GM12878 (cell line): ENCODE data around the gene TGFBR1. TPM values are rescaled to one million over a fixed set of nuclear protein-coding genes. Genes with fewer than 3 reads are reported as not detected.

Source experiments
- ATAC-seq: fragments of 200-7000 bp; cut with Tn5 transposase; 3 replicates; pipeline ENCODE4 v1.9.1; 2020; ENCODE audit warnings: mild to moderate bottlenecking, moderate library complexity
- BruUV-seq: library from RNA; stranded (reverse); fragments of 400-500 nt; replicated peaks from 2 replicates; lab custom pipeline; 2021; lab: Mats Ljungman, UMichigan
- CTCF ChIA-PET: fragments of 300-600 bp; sonication (Branson Sonifier 250); formaldehyde crosslinking; extraction: SDS; loops from one replicate; lab custom pipeline; 2021; ENCODE audit warnings: inconsistent platforms; lab: Yijun Ruan, JAX
- POLR2A ChIA-PET: fragments of 350-600 bp; formaldehyde crosslinking; extraction: SDS; loops from one replicate; lab custom pipeline; 2021; ENCODE audit warnings: inconsistent platforms; lab: Charles Lee
- RAD21 ChIA-PET: fragments of 300-600 bp; sonication (Branson Sonifier 250); formaldehyde crosslinking; loops from one replicate; lab custom pipeline; 2023; ENCODE audit warnings: antibody characterized with exemption; ENCODE audit not compliant: unreplicated experiment; lab: Charles Lee
- SMC1A ChIA-PET: fragments of 300-600 bp; sonication (Branson Sonifier 250); formaldehyde crosslinking; loops from one replicate; lab custom pipeline; 2023; ENCODE audit not compliant: unreplicated experiment, uncharacterized antibody; lab: Charles Lee
- DNase-seq: peaks from one replicate; pipeline ENCODE4 v3.0.0-alpha.2; 2011; ENCODE audit warnings: low read depth, low spot score
- FAIRE-seq: peaks from 3 replicates; lab custom pipeline; 2011; peaks lifted over from hg19 to GRCh38; lab: Jason Lieb, UNC
- H2AFZ ChIP-seq: 2 replicates; pipeline ENCODE4 v1.6.0; 2011; ENCODE audit warnings: low read depth, low read length, control low read depth; ENCODE audit not compliant: control insufficient read depth
- H3K27ac ChIP-seq: 2 replicates; pipeline ENCODE4 v1.5.1; 2011; ENCODE audit warnings: control low read depth; ENCODE audit not compliant: control insufficient read depth, insufficient read depth
- H3K27me3 ChIP-seq, 2 experiments: replicated peaks in 1 of 2; 2 replicates each; pipeline versions ENCODE4 v1.6.0 to v1.6.1; 2011; ENCODE audit warnings: low read length in 1 of 2; ENCODE audit not compliant: control insufficient read depth in 2 of 2, insufficient read depth in 2 of 2
- H3K36me3 ChIP-seq, 2 experiments: 2 replicates each; pipeline ENCODE4 v1.5.1; 2011; ENCODE audit warnings: low read length in 1 of 2; ENCODE audit not compliant: control insufficient read depth in 2 of 2, insufficient read depth in 2 of 2
- H3K4me1 ChIP-seq: 2 replicates; pipeline ENCODE4 v1.6.1; 2011; ENCODE audit warnings: mild to moderate bottlenecking, low read length, moderate library complexity, mixed read lengths; ENCODE audit not compliant: control insufficient read depth, insufficient read depth
- H3K4me2 ChIP-seq: 2 replicates; pipeline ENCODE4 v1.6.0; 2011; ENCODE audit warnings: control low read depth; ENCODE audit not compliant: control insufficient read depth, insufficient read depth
- H3K4me3 ChIP-seq: fragments of 200-600 bp; sonication (generic); 2 replicates; pipeline ENCODE4 v1.5.1; 2016
- H3K79me2 ChIP-seq: 2 replicates; pipeline ENCODE4 v1.6.0; 2011; ENCODE audit warnings: low read length; ENCODE audit not compliant: control insufficient read depth, insufficient read depth
- H3K9ac ChIP-seq: 2 replicates; pipeline ENCODE4 v1.8.0; 2011; ENCODE audit warnings: low read length, control low read depth, mixed read lengths; ENCODE audit not compliant: control insufficient read depth, insufficient read depth
- H3K9me3 ChIP-seq: replicated peaks from 3 replicates; pipeline ENCODE4 v1.5.1; 2011; ENCODE audit warnings: mild to moderate bottlenecking, low read length; ENCODE audit not compliant: control insufficient read depth, insufficient read depth
- H4K20me1 ChIP-seq: 2 replicates; pipeline ENCODE4 v1.6.0; 2011; ENCODE audit not compliant: control insufficient read depth, insufficient read depth
- ATF7 ChIP-seq: fragments of 450-650 bp; IDR thresholded peaks from 2 replicates; pipeline ENCODE4 v1.6.1; 2016; ENCODE audit warnings: low read depth, mild to moderate bottlenecking
- BHLHE40 ChIP-seq, 2 experiments: fragments of 450-650 bp in 1 of 2; IDR thresholded peaks; 2 replicates each; pipeline ENCODE4 v1.6.1; 2011 to 2017; ENCODE audit warnings: low read depth in 2 of 2, borderline replicate concordance in 1 of 2, improper control_type of control experiment in 1 of 2, low read length in 1 of 2, mild to moderate bottlenecking in 1 of 2
- CBFB ChIP-seq: IDR thresholded peaks from 2 replicates; pipeline ENCODE4 v1.6.1; 2016; ENCODE audit warnings: antibody characterized with exemption, low read depth
- CEBPB ChIP-seq, 2 experiments: fragments of 150-350 bp in 1 of 2; IDR thresholded peaks; 2 replicates each; pipeline ENCODE4 v1.6.1; 2012 to 2014; ENCODE audit warnings: low read depth in 2 of 2, low read length in 2 of 2, borderline replicate concordance in 1 of 2, inconsistent platforms in 1 of 2
- DPF2 ChIP-seq: fragments of 450-650 bp; IDR thresholded peaks from 2 replicates; pipeline ENCODE4 v1.6.1; 2017; ENCODE audit warnings: mild to moderate bottlenecking
- E2F4 ChIP-seq: IDR thresholded peaks from 2 replicates; pipeline ENCODE4 v1.6.1; 2012; ENCODE audit warnings: low read depth, low read length, improper control_type of control experiment
- E4F1 ChIP-seq: fragments of 450-650 bp; IDR thresholded peaks from 2 replicates; pipeline ENCODE4 v1.6.1; 2018; ENCODE audit warnings: borderline replicate concordance, mild to moderate bottlenecking; ENCODE audit not compliant: partially characterized antibody
- EGR1 ChIP-seq, 2 experiments: IDR thresholded peaks; 1 replicate in 1 of 2; 2 replicates in 1 of 2; pipeline ENCODE4 v1.6.1; 2011 to 2012; ENCODE audit warnings: low read depth in 2 of 2, low read length in 2 of 2, borderline replicate concordance in 1 of 2, mild to moderate bottlenecking in 1 of 2, moderate library complexity in 1 of 2
- ETV6 ChIP-seq, 2 experiments: fragments of 450-650 bp in 1 of 2; IDR thresholded peaks in 1 of 2; conservative IDR thresholded peaks in 1 of 2; 2 replicates each; pipeline ENCODE4 v1.6.1; 2014; ENCODE audit warnings: antibody characterized with exemption in 1 of 2, borderline replicate concordance in 1 of 2, low read depth in 1 of 2, mild to moderate bottlenecking in 1 of 2, moderate library complexity in 1 of 2
- IKZF1 ChIP-seq: fragments of 450-650 bp; conservative IDR thresholded peaks from 2 replicates; pipeline ENCODE4 v1.6.1; 2017; ENCODE audit warnings: antibody characterized with exemption, mild to moderate bottlenecking
- IKZF2 ChIP-seq, 2 experiments: fragments of 450-650 bp; IDR thresholded peaks; 2 replicates each; pipeline ENCODE4 v1.6.1; 2017; ENCODE audit warnings: mild to moderate bottlenecking in 2 of 2, moderate library complexity in 2 of 2
- MEF2B ChIP-seq: fragments of 450-650 bp; IDR thresholded peaks from 2 replicates; pipeline ENCODE4 v1.6.1; 2018; ENCODE audit warnings: mild to moderate bottlenecking, moderate library complexity; ENCODE audit not compliant: partially characterized antibody, poor library complexity, severe bottlenecking
- NFIC ChIP-seq: IDR thresholded peaks from 2 replicates; pipeline ENCODE4 v1.6.1; 2012; ENCODE audit warnings: low read depth, mild to moderate bottlenecking, inconsistent platforms, low read length, moderate library complexity
- NR2F1 ChIP-seq: fragments of 450-650 bp; conservative IDR thresholded peaks from 2 replicates; pipeline ENCODE4 v1.6.1; 2017; ENCODE audit warnings: mild to moderate bottlenecking
- RUNX3 ChIP-seq: IDR thresholded peaks from 2 replicates; pipeline ENCODE4 v1.6.1; 2012; ENCODE audit warnings: low read length, inconsistent platforms
- YBX1 ChIP-seq: fragments of 450-650 bp; IDR thresholded peaks from 2 replicates; pipeline ENCODE4 v1.6.1; 2016; ENCODE audit warnings: antibody characterized with exemption
- ZZZ3 ChIP-seq: IDR thresholded peaks from 2 replicates; pipeline ENCODE4 v1.6.1; 2011; ENCODE audit warnings: low read depth; ENCODE audit not compliant: control insufficient read depth, insufficient read length
- WGBS: methylation state at CpG from one replicate; pipeline ENCODE4 v1.1.6; 2016; ENCODE audit warnings: low lambda C conversion rate; ENCODE audit not compliant: insufficient replicate concordance, insufficient coverage; ENCODE audit errors: missing lambda C conversion rate; 5-methylcytosine and 5-hydroxymethylcytosine counted together
- in situ Hi-C: fragments of 300-500 bp; cut with MboI; formaldehyde crosslinking; loops from 9 replicates; pipeline ENCODE4 v1.14.3; 2018; ENCODE audit warnings: mixed read lengths
- intact Hi-C: fragments of 100-400 bp; cut with micrococcal nuclease; formaldehyde crosslinking; loops from one replicate; pipeline ENCODE4 v1.14.2; 2022; ENCODE audit not compliant: unreplicated experiment
- polyA plus RNA-seq, 11 experiments: library from polyadenylated mRNA; depleted of rRNA in 4 of 11; unstranded in 6 of 11; stranded (reverse) in 5 of 11; fragments of >200 nt; fragmentation: Nextera tagmentation in 4 of 11; fragmentation: Illumina TruSeq in 1 of 11; extraction: Ambion mirVana in 4 of 11; extraction: Trizol in 1 of 11; gene quantifications; 1 replicate in 1 of 11; 2 replicates in 10 of 11; pipeline versions ENCODE4 v1.2.1 to v1.2.3, GENCODE V29; 2011 to 2016; ENCODE audit warnings: inconsistent platforms in 2 of 11, missing spikeins in 2 of 11, low read depth in 1 of 11
- total RNA-seq, 4 experiments: library from RNA; depleted of rRNA in 3 of 4; stranded (reverse); fragments of >200 nt in 3 of 4; fragmentation: Illumina TruSeq in 1 of 4; extraction: Trizol in 1 of 4; gene quantifications; 2 replicates each; pipeline versions ENCODE4 v1.2.1 to v1.2.3, GENCODE V29; 2013 to 2021

The TGFBR1 gene
- total and polyA plus RNA-seq, 10 of the 15 experiments (the other 5 are each of a cell fraction or from before 2014, with no cell fraction given) = 2.9 to 27.2 (median 16.6) TPM

GRCh38 chr9:99057665-99058625, 47.0 kb upstream of the TGFBR1 start:
- ChIA-PET CTCF (interaction anchor here (0.7 to 1.9 kb wide), 8 partner anchors 17 to 81 kb away, joined by 3 to 6 read pairs (median 4); no protein-coding TSS in a partner anchor), POLR2A (interaction anchor here (0.6 to 2.2 kb wide), 3 partner anchors 46 to 165 kb away, joined by 3 to 8 read pairs (median 3); partner anchors contain the start of gene TGFBR1), SMC1A (interaction anchor here (0.8 to 3.1 kb wide), 12 partner anchors 24 to 83 kb away, joined by 3 to 24 read pairs (median 4); partner anchors contain the start of gene TGFBR1), RAD21 (interaction anchor here (1.2 to 3.7 kb wide), 3 partner anchors 48 to 76 kb away, joined by 5 to 17 read pairs (median 12); partner anchors contain the start of gene TGFBR1)
- H2AFZ ChIP-seq = no peak overlapping the region
- WGBS = under 1% methylated on average over 7 of the region's 7 CpGs
- no TSS peak for BruUV-seq
- H3K4me1 ChIP-seq = peaks cover 27% of the 10 kb centered on the region
- peak overlapping the region; percentile 86 for H3K4me2 ChIP-seq
- H3K9me3 ChIP-seq = no peaks in the 10 kb centered on the region; the same call in 2 of the 3 replicates
- no peaks in the 10 kb centered on the region for H3K79me2 ChIP-seq
- H3K27ac ChIP-seq = peak overlapping the region; percentile 15; the same call in 1 of the 2 replicates
- no peaks in the 10 kb centered on the region for H3K36me3 ChIP-seq
- DNase-seq (peak; percentile 64), ATAC-seq (peak; percentile 88), FAIRE-seq (peak; percentile 71)
- H3K4me3 ChIP-seq = peak overlapping the region; percentile 25; the same call in 1 of the 2 replicates
- no peaks in the 10 kb centered on the region for H3K27me3 ChIP-seq
- no peaks in the 10 kb centered on the region for H4K20me1 ChIP-seq
- intact Hi-C loops = loop anchor here (5.0 kb wide), 2 partner anchors 49 to 74 kb away; partner anchors contain the start of gene TGFBR1
- in situ Hi-C loops = no loop called here
- H3K9ac ChIP-seq = no peak overlapping the region
- TF ChIP-seq CBFB (peak; percentile 91), DPF2 (peak; percentile 71), NR2F1 (0 out of 2 replicates have a peak, but pooled peaks have one; percentile 10), BHLHE40 (IDR thresholded peaks at IDR 0.05; ENCODE audit: borderline replicate concordance in 1 of 2, low read depth in 2 of 2, low read length in 1 of 2) (peak in 1 of 2 experiments; percentile 20; a peak in 1 of 4 replicates), IKZF2 (IDR thresholded peaks at IDR 0.05) (peak; percentile 51 to 60), CEBPB (IDR thresholded peaks at IDR 0.05; ENCODE audit: borderline replicate concordance in 1 of 2, low read depth in 2 of 2, low read length in 2 of 2) (no peak), E2F4 (0 out of 2 replicates have a peak, but pooled peaks have one; percentile 48), IKZF1 (peak; percentile 84), EGR1 (IDR thresholded peaks at IDR 0.05; ENCODE audit: borderline replicate concordance in 1 of 2, low read depth in 2 of 2, low read length in 2 of 2) (peak in 1 of 2 experiments; percentile 67; a peak in 2 of 3 replicates), E4F1 (no peak), NFIC (peak; percentile 42; the same call in 1 of the 2 replicates), MEF2B (peak; percentile 16), ATF7 (peak; percentile 18; the same call in 1 of the 2 replicates), ETV6 (conservative IDR thresholded peaks at IDR 0.05 in 1 of 2, IDR thresholded peaks at IDR 0.05 in 1 of 2; ENCODE audit: borderline replicate concordance in 1 of 2, low read depth in 1 of 2) (peak in 1 of 2 experiments; percentile 99; a peak in 2 of 4 replicates), RUNX3 (peak; percentile 98), YBX1 (no peak), ZZZ3 (no peak)
